NT2/D1 (cell line): Measurements from ENCODE around the gene NFASC.

ENCODE experiments used
- DNase-seq: peaks from one replicate; pipeline ENCODE4 v3.0.0-alpha.2; 2011; ENCODE audit warnings: low read depth, low spot score
- H3K27me3 ChIP-seq: 2 replicates; pipeline ENCODE4 v1.6.0; 2011; ENCODE audit warnings: mild to moderate bottlenecking; ENCODE audit not compliant: insufficient read length, insufficient read depth
- H3K36me3 ChIP-seq: 2 replicates; pipeline ENCODE4 v1.6.1; 2011; ENCODE audit warnings: mild to moderate bottlenecking, low read length, mixed read lengths; ENCODE audit not compliant: insufficient read depth, insufficient read length
- H3K4me1 ChIP-seq: 2 replicates; pipeline ENCODE4 v1.5.1; 2011; ENCODE audit not compliant: insufficient read depth, insufficient read length
- H3K4me3 ChIP-seq: 2 replicates; pipeline ENCODE4 v1.5.1; 2011; ENCODE audit warnings: low read depth; ENCODE audit not compliant: insufficient read length
- H3K9ac ChIP-seq: 2 replicates; pipeline ENCODE4 v1.6.0; 2011; ENCODE audit warnings: low read depth; ENCODE audit not compliant: insufficient read length
- H3K9me3 ChIP-seq: 2 replicates; pipeline ENCODE4 v1.5.1; 2011; ENCODE audit warnings: mild to moderate bottlenecking, low read length; ENCODE audit not compliant: insufficient read depth
- SUZ12 ChIP-seq: IDR thresholded peaks from 2 replicates; pipeline ENCODE4 v1.6.1; 2011; ENCODE audit not compliant: insufficient read length, insufficient read depth; ENCODE audit errors: extremely low read depth
- YY1 ChIP-seq: IDR thresholded peaks from 2 replicates; pipeline ENCODE4 v1.6.1; 2011; ENCODE audit not compliant: insufficient read length, insufficient read depth
- ZNF274 ChIP-seq: IDR thresholded peaks from 2 replicates; pipeline ENCODE4 v1.6.1; 2011; ENCODE audit warnings: mild to moderate bottlenecking, low read depth, low read length

The NFASC gene

DNA sequence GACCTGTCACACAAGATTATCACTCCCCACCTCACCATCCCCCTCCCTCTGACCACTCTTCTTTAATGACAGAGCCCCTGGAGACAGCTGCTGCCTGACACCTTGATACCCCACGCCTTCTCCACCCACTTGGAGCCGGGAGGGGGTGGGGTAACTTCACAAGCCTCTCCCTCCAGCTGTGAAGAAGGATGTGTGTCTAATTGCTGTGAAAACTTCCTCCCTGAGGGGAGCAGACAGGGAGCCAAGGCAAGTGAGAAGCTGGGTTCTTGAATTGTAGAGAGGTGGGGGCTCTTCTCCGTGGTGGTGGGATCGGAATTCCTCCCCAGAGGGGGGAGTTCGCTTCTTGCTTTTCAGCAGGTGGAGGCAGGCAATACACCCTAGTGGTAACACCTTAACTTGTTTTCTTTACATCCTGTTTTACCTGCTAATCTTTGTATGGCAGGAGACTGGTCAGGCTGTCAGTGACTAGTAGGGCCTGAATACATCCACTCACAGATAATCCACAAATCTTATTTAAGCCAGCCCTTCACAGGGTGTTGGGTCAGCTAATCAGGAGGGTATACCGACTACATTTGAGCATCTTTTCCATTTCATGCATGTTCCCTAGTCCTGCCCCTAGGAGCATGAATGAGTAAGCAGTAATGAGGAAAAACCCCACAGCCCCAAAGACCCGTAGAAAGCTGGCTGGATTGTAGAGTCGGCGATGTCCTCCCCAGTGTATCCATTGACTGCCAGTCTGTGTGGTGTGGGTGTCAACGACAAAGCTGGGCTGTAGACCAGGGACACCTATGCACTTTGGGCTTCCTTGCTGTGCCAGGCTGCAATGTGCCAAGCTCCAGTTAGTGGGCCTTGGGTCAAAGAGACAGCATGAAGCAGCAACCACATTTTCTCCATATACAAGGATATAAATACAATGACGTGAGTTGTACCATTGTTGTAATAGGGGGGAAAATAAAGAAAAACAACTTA, 57.3 kb downstream of the NFASC start:
- H3K36me3 ChIP-seq = no peaks in the 10 kb centered on the region
- no peaks in the 10 kb centered on the region for H3K9me3 ChIP-seq
- peaks cover 19% of the 10 kb centered on the region for H3K4me1 ChIP-seq
- H3K9ac ChIP-seq = no peak overlapping the region
- no peak for TF ChIP-seq YY1
- no peak for TF ChIP-seq ZNF274
- TF ChIP-seq SUZ12 = no peak
- no peak overlapping the region for H3K4me3 ChIP-seq
- DNase-seq = no peak
- no peaks in the 10 kb centered on the region for H3K27me3 ChIP-seq

DNA sequence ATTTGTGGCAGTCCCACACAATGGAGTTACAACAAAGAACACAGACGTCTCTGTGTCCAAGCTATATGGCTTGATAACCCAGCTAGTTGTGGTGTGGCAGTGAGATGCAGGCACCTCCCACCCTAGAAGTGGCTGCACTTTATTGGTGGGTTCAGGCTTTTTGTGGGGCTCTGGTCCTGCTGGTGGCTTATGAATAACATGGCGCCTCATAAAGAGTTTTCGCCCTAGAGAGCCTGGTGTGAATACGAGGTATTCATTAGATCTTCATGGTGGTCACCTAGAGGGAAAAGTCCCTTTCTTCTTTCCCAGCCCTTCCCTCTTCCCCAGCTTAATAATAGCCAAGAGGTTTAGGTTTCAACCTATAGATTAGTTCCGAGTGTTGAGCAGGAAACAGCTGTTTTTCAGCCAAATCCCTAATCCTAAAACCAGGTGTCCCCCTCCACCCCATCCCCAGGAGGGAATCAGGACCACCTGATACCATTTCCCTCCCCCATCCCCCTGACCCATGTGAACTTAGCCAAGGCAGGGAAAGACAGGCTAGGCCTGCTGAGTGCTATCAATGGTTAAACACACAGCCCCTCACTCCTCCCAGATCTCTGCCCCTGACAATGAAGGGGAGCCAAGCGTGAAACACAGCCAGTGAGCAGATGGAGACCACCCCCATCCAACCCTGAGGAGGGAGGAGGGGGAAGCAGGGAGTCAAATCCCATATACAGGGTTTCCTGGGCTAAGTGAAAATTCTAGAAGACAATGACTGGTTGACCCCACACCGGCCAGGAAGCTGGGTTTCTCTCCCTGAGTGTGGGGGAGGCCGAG, 58.2 kb downstream of the NFASC start:
- H3K4me3 ChIP-seq = no peak overlapping the region
- no peaks in the 10 kb centered on the region for H3K27me3 ChIP-seq
- no peaks in the 10 kb centered on the region for H3K9me3 ChIP-seq
- TF ChIP-seq YY1 = no peak
- no peak for TF ChIP-seq ZNF274
- no peak for TF ChIP-seq SUZ12
- peaks cover 10% of the 10 kb centered on the region for H3K4me1 ChIP-seq
- DNase-seq = no peak
- H3K36me3 ChIP-seq = no peaks in the 10 kb centered on the region
- no peak overlapping the region for H3K9ac ChIP-seq

DNA sequence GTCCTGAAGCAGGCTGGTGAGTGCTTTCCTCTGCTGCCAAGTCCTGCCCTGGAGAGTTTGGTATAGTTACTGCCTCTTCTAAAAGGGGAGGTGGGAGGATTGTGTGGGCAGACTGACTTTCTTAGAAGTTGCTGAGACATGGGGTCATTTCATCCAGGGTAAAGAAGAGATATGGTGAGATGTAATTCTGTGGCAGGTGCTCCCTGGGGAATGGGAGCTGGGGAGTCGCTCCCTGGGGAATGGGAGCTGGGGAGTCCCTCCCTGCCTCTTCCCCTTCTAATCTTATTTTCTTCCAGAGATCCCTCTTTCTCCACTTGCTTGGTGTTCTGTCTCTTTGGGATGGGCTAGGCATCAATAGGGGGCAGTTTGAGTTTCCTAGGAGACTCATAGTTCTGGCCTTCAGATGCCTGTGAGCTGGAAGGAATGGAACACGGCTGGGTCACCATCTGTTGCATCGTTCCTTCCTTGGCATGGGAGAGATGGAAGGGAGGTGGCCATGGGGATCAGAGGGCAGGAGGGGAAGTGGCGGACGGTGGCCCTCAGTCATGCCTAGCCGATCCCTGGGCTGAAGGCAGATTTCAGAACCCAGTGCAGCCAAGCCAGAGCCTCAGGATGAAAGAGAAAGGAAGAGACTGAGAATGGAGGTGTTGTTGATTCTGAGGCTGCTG, 59.0 kb downstream of the NFASC start:
- Histone ChIP-seq H3K4me3 (no peak overlapping the region), H3K36me3 (no peaks in the 10 kb centered on the region), H3K4me1 (peaks cover 5% of the 10 kb centered on the region), H3K9ac (no peak overlapping the region), H3K27me3 (no peaks in the 10 kb centered on the region), H3K9me3 (no peaks in the 10 kb centered on the region)
- no peak for TF ChIP-seq YY1
- TF ChIP-seq ZNF274 = no peak
- TF ChIP-seq SUZ12 = no peak
- no peak for DNase-seq

DNA sequence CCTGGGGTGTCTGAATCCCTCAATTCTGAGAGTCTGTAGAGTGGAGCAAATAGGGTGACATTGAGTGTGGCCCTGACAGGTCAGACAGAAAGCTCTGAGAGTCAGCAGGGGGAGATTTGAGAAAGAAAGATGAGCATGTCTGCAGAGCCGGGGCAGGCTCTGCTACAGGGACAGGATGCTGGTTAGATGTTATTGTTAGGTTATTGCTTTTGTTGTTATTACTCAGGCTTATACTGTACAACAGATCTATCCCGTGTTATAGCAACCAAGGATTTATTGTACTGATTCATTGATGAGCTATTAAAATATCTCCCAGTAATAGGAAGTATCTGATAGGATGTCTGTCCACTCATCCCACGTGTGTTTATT, 59.5 kb downstream of the NFASC start:
- no peak for DNase-seq
- no peaks in the 10 kb centered on the region for H3K27me3 ChIP-seq
- H3K9ac ChIP-seq = no peak overlapping the region
- no peak overlapping the region for H3K4me3 ChIP-seq
- no peaks in the 10 kb centered on the region for H3K36me3 ChIP-seq
- TF ChIP-seq ZNF274 = no peak
- no peak for TF ChIP-seq YY1
- TF ChIP-seq SUZ12 = no peak
- no peaks in the 10 kb centered on the region for H3K9me3 ChIP-seq
- peaks cover 5% of the 10 kb centered on the region for H3K4me1 ChIP-seq

DNA sequence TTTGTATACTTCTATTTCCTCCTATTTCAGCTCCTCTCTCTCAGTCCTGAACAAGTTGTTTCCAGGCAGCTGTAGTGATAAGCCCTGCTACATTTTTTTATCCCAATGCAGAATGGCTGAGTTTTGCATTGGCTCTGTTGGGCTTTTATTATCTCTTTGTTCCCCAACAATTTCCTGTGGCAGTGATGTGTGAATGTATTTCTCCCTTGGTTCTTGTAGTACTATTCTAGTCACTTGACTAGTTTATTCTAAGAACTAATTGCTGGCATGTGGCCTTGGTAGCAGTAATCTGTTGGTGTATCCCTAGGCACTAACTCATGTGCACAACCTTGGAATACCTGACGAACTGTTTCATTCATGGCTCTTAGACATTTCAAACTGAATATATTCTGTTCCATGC, 60.7 kb downstream of the NFASC start:
- DNase-seq = no peak
- H3K36me3 ChIP-seq = no peaks in the 10 kb centered on the region
- H3K27me3 ChIP-seq = no peaks in the 10 kb centered on the region

DNA sequence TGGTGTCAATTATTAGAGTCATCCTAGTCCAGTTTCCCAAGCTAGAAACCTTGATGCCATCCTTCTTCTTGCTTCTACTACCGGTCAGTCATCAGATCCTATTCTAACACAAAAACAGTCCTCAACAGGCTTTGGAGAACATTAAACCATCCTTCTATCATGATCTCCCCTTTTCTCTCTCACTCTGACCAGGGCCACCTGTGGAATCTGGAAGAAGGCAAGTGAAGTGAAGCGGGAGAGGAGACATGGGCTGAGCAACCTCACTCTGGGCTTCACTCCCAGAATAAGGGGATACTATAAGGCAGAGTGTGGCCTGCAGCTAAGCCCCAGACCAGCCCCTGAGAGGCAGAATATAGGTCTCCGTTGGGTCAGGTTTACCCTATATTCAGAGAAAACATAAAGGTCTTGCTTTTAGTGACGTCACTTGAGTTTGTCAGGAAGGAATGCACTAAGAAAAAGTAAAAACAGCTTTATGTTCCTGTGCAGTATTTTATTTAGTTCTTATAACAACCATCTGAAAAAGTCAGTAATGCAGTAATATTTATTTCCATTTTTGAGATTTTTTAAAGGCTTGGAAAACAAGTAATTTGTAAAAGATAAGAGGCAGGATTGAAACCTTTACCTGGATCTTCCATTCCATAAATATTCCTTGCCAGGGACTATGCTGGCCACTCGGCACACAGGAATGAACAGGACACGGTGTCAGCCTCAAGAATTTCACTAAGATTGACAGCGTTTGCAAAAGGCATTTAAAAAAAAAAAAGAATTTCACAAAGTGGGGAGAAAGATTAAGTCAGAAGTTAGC, 61.3 kb downstream of the NFASC start:
- TF ChIP-seq ZNF274 (no peak), SUZ12 (no peak), YY1 (no peak)
- Histone ChIP-seq H3K4me3 (no peak overlapping the region), H3K9ac (no peak overlapping the region), H3K36me3 (no peaks in the 10 kb centered on the region), H3K9me3 (no peaks in the 10 kb centered on the region), H3K27me3 (no peaks in the 10 kb centered on the region), H3K4me1 (peaks cover 5% of the 10 kb centered on the region)
- DNase-seq = no peak

More for the DNA sequence above, 60.7 kb downstream of the NFASC start:
- Histone ChIP-seq H3K9ac (no peak overlapping the region), H3K4me1 (peaks cover 5% of the 10 kb centered on the region), H3K9me3 (no peaks in the 10 kb centered on the region), H3K4me3 (no peak overlapping the region)
- TF ChIP-seq YY1 (no peak), ZNF274 (no peak), SUZ12 (no peak)
